ENCODE results near the gene EIF2S3B.

EIF2S3B gene

DNA sequence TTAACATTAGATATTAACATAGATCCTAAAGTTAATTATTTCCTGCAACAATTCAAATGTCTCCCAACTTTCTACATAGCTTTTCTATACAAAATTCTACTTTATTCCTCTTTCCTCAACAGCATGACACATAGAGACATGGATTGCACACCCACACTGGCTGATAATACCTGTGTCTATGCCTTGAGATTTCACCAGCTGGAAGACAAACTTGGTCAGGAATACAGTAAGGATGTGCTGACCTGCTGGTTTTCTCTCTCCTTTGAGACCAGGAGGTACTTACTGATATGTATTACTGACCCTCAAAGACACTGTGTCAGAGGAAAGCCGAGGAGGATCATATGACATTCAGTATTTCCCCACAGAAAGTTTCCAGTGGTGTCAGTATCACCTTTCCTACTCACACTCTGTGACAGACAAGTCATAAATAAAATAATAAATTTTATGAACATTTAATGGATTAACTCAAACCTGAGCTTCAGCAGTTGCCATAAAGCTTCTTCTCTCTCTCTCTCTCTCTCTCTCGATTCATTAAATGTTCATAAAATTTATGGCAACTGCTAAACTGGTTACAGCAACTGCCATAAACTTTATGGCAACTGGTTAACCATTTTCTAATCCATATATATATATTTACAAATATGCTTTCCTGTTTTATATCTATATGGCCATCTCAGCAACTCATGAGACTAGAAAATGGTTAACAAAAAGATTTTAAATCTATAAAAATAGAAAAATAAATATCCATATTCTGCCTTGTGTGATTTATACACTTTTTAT, 22.7 kb downstream of the EIF2S3B start:
- TF ChIP-seq, protein P1, sequence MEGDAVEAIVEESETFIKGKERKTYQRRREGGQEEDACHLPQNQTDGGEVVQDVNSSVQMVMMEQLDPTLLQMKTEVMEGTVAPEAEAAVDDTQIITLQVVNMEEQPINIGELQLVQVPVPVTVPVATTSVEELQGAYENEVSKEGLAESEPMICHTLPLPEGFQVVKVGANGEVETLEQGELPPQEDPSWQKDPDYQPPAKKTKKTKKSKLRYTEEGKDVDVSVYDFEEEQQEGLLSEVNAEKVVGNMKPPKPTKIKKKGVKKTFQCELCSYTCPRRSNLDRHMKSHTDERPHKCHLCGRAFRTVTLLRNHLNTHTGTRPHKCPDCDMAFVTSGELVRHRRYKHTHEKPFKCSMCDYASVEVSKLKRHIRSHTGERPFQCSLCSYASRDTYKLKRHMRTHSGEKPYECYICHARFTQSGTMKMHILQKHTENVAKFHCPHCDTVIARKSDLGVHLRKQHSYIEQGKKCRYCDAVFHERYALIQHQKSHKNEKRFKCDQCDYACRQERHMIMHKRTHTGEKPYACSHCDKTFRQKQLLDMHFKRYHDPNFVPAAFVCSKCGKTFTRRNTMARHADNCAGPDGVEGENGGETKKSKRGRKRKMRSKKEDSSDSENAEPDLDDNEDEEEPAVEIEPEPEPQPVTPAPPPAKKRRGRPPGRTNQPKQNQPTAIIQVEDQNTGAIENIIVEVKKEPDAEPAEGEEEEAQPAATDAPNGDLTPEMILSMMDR (conservative IDR thresholded peaks at IDR 0.05), result no peak
- no peak for TF ChIP-seq ZFX (IDR thresholded peaks at IDR 0.05)
- H3K27ac ChIP-seq, result no peak overlapping the region

DNA sequence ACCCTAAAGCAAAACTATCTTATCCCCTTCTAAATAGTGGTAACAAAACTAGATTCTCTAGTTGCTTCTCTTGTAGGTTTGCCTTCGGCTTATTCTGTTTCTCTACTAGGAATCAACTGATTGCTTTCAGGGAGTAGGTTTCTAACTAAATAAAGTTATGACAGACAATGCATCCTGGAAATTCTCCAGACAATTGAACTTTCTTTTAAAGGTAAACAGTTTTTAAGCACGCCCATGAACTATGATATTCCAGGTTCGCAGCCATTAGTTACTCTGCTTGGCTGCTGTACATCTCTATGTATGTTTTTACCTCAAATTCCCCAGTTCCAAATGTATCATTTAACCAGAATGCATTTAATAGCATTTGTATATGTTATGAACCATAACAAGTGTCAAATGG, 23.9 kb downstream of the EIF2S3B start:
- TF ChIP-seq ZFX (IDR thresholded peaks at IDR 0.05), result no peak
- TF ChIP-seq, protein P1 (conservative IDR thresholded peaks at IDR 0.05), result no peak
- H3K27ac ChIP-seq, result no peak overlapping the region

DNA sequence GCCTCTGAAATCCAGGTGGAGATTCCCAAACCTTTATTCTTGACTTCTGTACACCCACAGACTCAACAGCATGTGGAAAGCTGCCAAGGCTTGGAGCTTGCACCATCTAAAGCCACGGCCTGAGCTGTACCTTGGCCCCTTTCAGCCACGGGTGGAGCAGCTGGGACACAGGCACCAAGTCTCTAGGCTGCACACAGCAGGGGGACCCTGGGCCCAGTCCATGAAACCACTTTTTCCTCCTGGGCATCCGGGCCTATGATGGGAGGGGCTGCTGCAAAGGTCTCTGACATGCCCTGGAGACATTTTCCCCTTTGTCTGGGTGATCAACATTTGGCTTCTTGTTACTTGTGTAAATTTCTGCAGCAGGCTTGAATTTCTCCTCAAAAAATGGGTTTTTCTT, 32.0 kb downstream of the EIF2S3B start:
- no peak for TF ChIP-seq ZFX (IDR thresholded peaks at IDR 0.05)
- TF ChIP-seq, protein P1 (conservative IDR thresholded peaks at IDR 0.05), result no peak
- H3K27ac ChIP-seq, result no peak overlapping the region

DNA sequence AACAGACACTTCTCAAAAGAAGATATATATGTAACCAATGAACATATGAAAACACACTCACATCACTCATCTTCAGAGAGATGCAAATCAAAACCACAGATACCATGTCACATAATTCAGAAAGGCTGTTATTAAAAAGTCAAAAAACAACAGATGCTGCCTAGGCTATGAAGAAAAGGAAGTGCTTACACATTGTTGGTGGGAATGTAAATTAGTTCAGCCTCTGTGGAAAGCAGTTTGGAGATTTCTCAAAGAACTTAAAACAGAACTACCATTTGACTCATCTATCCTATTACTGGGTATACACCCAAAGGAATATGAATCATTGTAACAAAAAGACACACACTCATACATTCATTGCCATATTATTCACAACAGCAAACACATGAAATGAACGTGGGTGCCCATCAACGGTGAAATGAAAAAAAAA, 35.1 kb downstream of the EIF2S3B start:
- no peak overlapping the region for H3K27ac ChIP-seq
- TF ChIP-seq, protein P1 (conservative IDR thresholded peaks at IDR 0.05), result no peak
- no peak for TF ChIP-seq ZFX (IDR thresholded peaks at IDR 0.05)

DNA sequence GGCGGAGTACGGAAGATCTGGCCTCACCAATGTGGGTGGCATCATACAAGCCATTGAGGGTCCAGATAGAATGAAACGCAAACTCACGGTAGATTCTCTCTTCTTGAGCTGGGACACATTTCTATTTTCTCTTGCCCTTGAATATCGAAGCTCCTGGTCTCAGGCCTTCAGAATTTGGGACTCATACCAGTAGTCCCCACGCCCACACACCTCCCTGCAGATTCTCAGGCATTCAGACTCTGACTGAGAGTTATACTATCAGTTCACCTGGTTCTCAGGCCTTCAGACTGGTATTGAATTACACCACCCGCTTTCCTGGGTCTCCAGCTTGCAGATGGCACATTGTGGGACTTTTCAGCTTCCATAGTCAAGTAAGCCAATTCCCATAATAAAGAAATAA, 37.8 kb downstream of the EIF2S3B start:
- TF ChIP-seq ZFX (IDR thresholded peaks at IDR 0.05), result no peak
- TF ChIP-seq, protein P1 (conservative IDR thresholded peaks at IDR 0.05), result no peak
- no peak overlapping the region for H3K27ac ChIP-seq

DNA sequence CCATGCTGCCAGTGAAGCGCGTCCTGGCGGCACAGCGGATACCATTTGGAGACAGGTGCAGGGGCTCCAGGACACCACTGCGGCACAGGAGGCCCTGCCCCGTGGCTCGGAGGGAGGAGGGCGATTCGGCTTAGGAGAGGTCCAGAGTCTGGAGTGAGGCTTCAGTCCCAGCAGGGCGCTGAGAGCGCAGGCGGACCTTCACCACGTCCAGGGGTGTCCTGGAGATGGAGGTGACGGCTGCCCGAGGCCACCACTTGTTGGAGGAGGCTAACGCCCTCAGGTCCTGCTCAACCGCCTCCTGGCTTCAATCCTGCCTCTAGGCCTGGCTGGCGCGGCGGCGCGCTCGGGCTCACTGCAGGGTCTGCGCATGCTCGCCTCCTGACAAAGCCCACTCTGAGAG, 45.7 kb downstream of the EIF2S3B start:
- TF ChIP-seq, protein P1 (conservative IDR thresholded peaks at IDR 0.05), result no peak
- TF ChIP-seq ZFX (IDR thresholded peaks at IDR 0.05), result no peak
- H3K27ac ChIP-seq, result no peak overlapping the region

DNA sequence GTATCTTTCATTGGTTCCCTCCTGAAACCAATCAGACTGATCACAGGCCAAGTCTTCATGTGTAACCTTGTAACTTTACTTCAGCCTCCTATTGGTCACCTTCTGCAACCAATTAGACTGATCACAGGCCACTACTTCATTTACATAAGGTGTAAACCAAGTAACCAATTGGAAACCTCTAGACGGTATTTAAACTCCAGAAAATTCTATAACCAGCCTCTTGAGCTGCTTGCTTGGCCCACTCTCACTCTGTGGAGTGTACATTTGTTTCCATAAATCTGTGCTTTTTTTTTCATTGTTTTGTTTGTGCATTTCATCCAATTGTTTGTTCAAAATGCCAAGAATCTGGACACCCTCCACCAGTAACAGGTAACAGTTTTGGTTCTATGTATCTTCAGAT, 47.5 kb downstream of the EIF2S3B start:
- H3K27ac ChIP-seq, result no peak overlapping the region
- TF ChIP-seq, protein P1 (conservative IDR thresholded peaks at IDR 0.05), result no peak
- no peak for TF ChIP-seq ZFX (IDR thresholded peaks at IDR 0.05)

Data from C4-2B (cell line).